Skin of body (tissue), 2 donors: Measurements from ENCODE around the gene TKTL1. TPM values are rescaled to one million over a fixed set of nuclear protein-coding genes. Genes with fewer than 3 reads are reported as not detected.
"Not testable (repeated sequence)": the region's sequence is repeated elsewhere in the genome, so short reads cannot be mapped to it uniquely, and the experiment has no call there.

ENCODE experiments used
- DNase-seq: peaks from one replicate; lab custom pipeline; 2025; lab: John Stamatoyannopoulos, UW
- total RNA-seq: library from RNA; depleted of rRNA; stranded (reverse); fragments of >200 nt; gene quantifications from one replicate; pipeline ENCODE4 v1.2.3, GENCODE V29; 2014

TKTL1 gene
- total RNA-seq, 1 donor from 2014 or later, result 0.30 TPM

- not testable (repeated sequence) for DNase-seq
Observed at GRCh38 chrX:154343063-154343462, 47.5 kb downstream of the TKTL1 start.

- DNase-seq, result not testable (repeated sequence)
Observed at GRCh38 chrX:154343620-154344019, 48.0 kb downstream of the TKTL1 start.

- no peak for DNase-seq
Observed at GRCh38 chrX:154348114-154348531, 52.5 kb downstream of the TKTL1 start.

GRCh38 chrX:154348646-154349358, 53.2 kb downstream of the TKTL1 start:
- DNase-seq, result no peak

GRCh38 chrX:154349359-154349935, 53.9 kb downstream of the TKTL1 start:
- DNase-seq, result no peak

- DNase-seq, result no peak
Observed at GRCh38 chrX:154349979-154350378, 54.4 kb downstream of the TKTL1 start.

- DNase-seq, result no peak
Observed at GRCh38 chrX:154350429-154351182, 55.0 kb downstream of the TKTL1 start.

GRCh38 chrX:154351183-154352011, 55.8 kb downstream of the TKTL1 start:
- DNase-seq, result no peak

GRCh38 chrX:154352012-154352401, 56.4 kb downstream of the TKTL1 start:
- no peak for DNase-seq

GRCh38 chrX:154352466-154352865, 56.9 kb downstream of the TKTL1 start:
- no peak for DNase-seq

- DNase-seq, result no peak
Observed at GRCh38 chrX:154353172-154353843, 57.7 kb downstream of the TKTL1 start.

- no peak for DNase-seq
Observed at GRCh38 chrX:154354013-154354412, 58.4 kb downstream of the TKTL1 start.

GRCh38 chrX:154354516-154354915, 58.9 kb downstream of the TKTL1 start:
- no peak for DNase-seq

GRCh38 chrX:154355094-154355775, 59.6 kb downstream of the TKTL1 start:
- no peak for DNase-seq

GRCh38 chrX:154355776-154356140, 60.2 kb downstream of the TKTL1 start:
- DNase-seq, result no peak

- DNase-seq, result no peak
Observed at GRCh38 chrX:154356596-154356995, 61.0 kb downstream of the TKTL1 start.

- DNase-seq, result no peak
Observed at GRCh38 chrX:154357205-154357604, 61.6 kb downstream of the TKTL1 start.

- no peak for DNase-seq
Observed at GRCh38 chrX:154358011-154358410, 62.4 kb downstream of the TKTL1 start.

- no peak for DNase-seq
Observed at GRCh38 chrX:154358829-154359228, 63.2 kb downstream of the TKTL1 start.

GRCh38 chrX:154359362-154360154, 64.0 kb downstream of the TKTL1 start:
- DNase-seq, result no peak
